GM23338 (cell line): Measurements from ENCODE around the gene RPTOR. TPM values are rescaled to one million over a fixed set of nuclear protein-coding genes. Genes with fewer than 3 reads are reported as not detected.
A peak's percentile ranks its signal among the peaks of the same experiment; 100 is the strongest.

ENCODE experiments used
- ATAC-seq: fragments of 200-7000 bp; cut with Tn5 transposase; 3 replicates; pipeline ENCODE4 v1.9.1; 2020
- DNase-seq: peaks from one replicate; pipeline ENCODE4 v3.0.0-alpha.2; 2015; ENCODE audit warnings: low spot score
- H2AFZ ChIP-seq: fragments of 200-600 bp; sonication (generic); 2 replicates; pipeline ENCODE4 v1.8.0; 2016; ENCODE audit warnings: antibody characterized with exemption, mild to moderate bottlenecking, moderate library complexity
- H3F3A ChIP-seq: fragments of 200-600 bp; sonication (generic); replicated peaks from 2 replicates; pipeline ENCODE4 v1.8.0; 2017; ENCODE audit warnings: antibody characterized with exemption, mixed run types, low read depth
- H3K27ac ChIP-seq: fragments of 200-600 bp; sonication (generic); 2 replicates; pipeline ENCODE4 v1.6.1; 2016; ENCODE audit warnings: low read depth
- H3K27me3 ChIP-seq: fragments of 200-600 bp; sonication (generic); 2 replicates; pipeline ENCODE4 v1.8.0; 2016; ENCODE audit warnings: mild to moderate bottlenecking, mixed run types, moderate library complexity; ENCODE audit not compliant: insufficient read depth
- H3K36me3 ChIP-seq: fragments of 200-600 bp; sonication (generic); 2 replicates; pipeline ENCODE4 v1.8.0; 2016; ENCODE audit warnings: mild to moderate bottlenecking; ENCODE audit not compliant: insufficient read depth
- H3K4me1 ChIP-seq: fragments of 200-600 bp; sonication (generic); 2 replicates; pipeline ENCODE4 v1.8.0; 2016; ENCODE audit warnings: mild to moderate bottlenecking, moderate library complexity; ENCODE audit not compliant: insufficient read depth
- H3K4me2 ChIP-seq: fragments of 200-600 bp; sonication (generic); 2 replicates; pipeline ENCODE4 v1.7.1; 2017; ENCODE audit warnings: mixed run types
- H3K4me3 ChIP-seq: fragments of 200-600 bp; sonication (generic); 2 replicates; pipeline ENCODE4 v1.6.1; 2016; ENCODE audit warnings: mixed run types
- H3K79me2 ChIP-seq: fragments of 200-600 bp; sonication (generic); replicated peaks from 2 replicates; pipeline ENCODE4 v1.8.0; 2017; ENCODE audit warnings: mild to moderate bottlenecking; ENCODE audit not compliant: insufficient read depth
- H3K9me2 ChIP-seq: fragments of 200-600 bp; sonication (generic); 2 replicates; pipeline ENCODE4 v1.8.0; 2017; ENCODE audit not compliant: insufficient read depth
- H4K20me1 ChIP-seq: fragments of 200-600 bp; sonication (generic); replicated peaks from 2 replicates; pipeline ENCODE4 v1.8.0; 2017; ENCODE audit warnings: mild to moderate bottlenecking; ENCODE audit not compliant: insufficient read depth
- H3K27ac Mint-ChIP-seq: 2 replicates; pipeline ENCODE4 v1.8.0; 2020; ENCODE audit warnings: inconsistent platforms, mild to moderate bottlenecking, moderate library complexity, mixed read lengths
- H3K27me3 Mint-ChIP-seq: 3 replicates; pipeline ENCODE4 v1.8.0; 2022; ENCODE audit warnings: low read depth, mild to moderate bottlenecking, moderate library complexity, mixed read lengths, inconsistent platforms; ENCODE audit not compliant: insufficient read depth, poor library complexity
- H3K36me3 Mint-ChIP-seq: 3 replicates; pipeline ENCODE4 v1.8.0; 2021; ENCODE audit warnings: low read depth, mild to moderate bottlenecking, inconsistent platforms, moderate library complexity, mixed read lengths
- H3K4me1 Mint-ChIP-seq: 3 replicates; pipeline ENCODE4 v1.8.0; 2020; ENCODE audit warnings: mild to moderate bottlenecking, inconsistent platforms, mixed read lengths
- H3K4me3 Mint-ChIP-seq: 3 replicates; pipeline ENCODE4 v1.8.0; 2021; ENCODE audit warnings: moderate library complexity, mild to moderate bottlenecking, inconsistent platforms, mixed read lengths
- H3K9me3 Mint-ChIP-seq: 3 replicates; pipeline ENCODE4 v1.8.0; 2020; ENCODE audit warnings: moderate library complexity, mild to moderate bottlenecking, inconsistent platforms, mixed read lengths
- CREB1 ChIP-seq: fragments of 250-450 bp; sonication (Bioruptor Pico); IDR thresholded peaks from 2 replicates; pipeline ENCODE4 v1.5.0; 2020; ENCODE audit warnings: low read depth, mild to moderate bottlenecking, moderate library complexity
- CTCF ChIP-seq, 2 experiments: fragments of 200-600 bp in 1 of 2; sonication (generic) in 1 of 2; conservative IDR thresholded peaks; 2 replicates each; pipeline versions ENCODE4 v1.5.1 to v1.6.1; 2016 to 2017; ENCODE audit warnings: antibody characterized with exemption in 2 of 2, low read depth in 2 of 2, mild to moderate bottlenecking in 2 of 2, moderate library complexity in 1 of 2
- EZH2phosphoT487 ChIP-seq: fragments of 200-600 bp; sonication (generic); IDR thresholded peaks from one replicate; pipeline ENCODE4 v1.8.1; 2018; ENCODE audit warnings: antibody characterized with exemption; ENCODE audit not compliant: unreplicated experiment
- JUNB ChIP-seq: IDR thresholded peaks from one replicate; pipeline ENCODE4 v1.6.1; 2016; ENCODE audit warnings: antibody characterized with exemption; ENCODE audit not compliant: unreplicated experiment
- NANOG ChIP-seq: IDR thresholded peaks from 2 replicates; pipeline ENCODE4 v1.6.1; 2016; ENCODE audit warnings: antibody characterized with exemption, borderline replicate concordance
- REST ChIP-seq: IDR thresholded peaks from one replicate; pipeline ENCODE4 v1.6.1; 2018; ENCODE audit warnings: antibody characterized with exemption; ENCODE audit not compliant: unreplicated experiment
- ZNF114 ChIP-seq: fragments of 250-450 bp; sonication (Bioruptor Pico); IDR thresholded peaks from 2 replicates; pipeline ENCODE4 v1.5.0; 2020; ENCODE audit warnings: mild to moderate bottlenecking, moderate library complexity
- ZNF331 ChIP-seq: fragments of 250-450 bp; sonication (Bioruptor Pico); IDR thresholded peaks from 2 replicates; pipeline ENCODE4 v1.5.0; 2020; ENCODE audit warnings: low read depth, mild to moderate bottlenecking, moderate library complexity
- polyA plus RNA-seq: library from polyadenylated mRNA; unstranded; fragments of >200 nt; fragmentation: Nextera tagmentation; extraction: Ambion mirVana; gene quantifications from 2 replicates; pipeline ENCODE4 v1.2.1, GENCODE V29; 2016
- total RNA-seq: library from RNA; depleted of rRNA; stranded (reverse); fragments of >200 nt; shearing (Covaris generic); gene quantifications from 2 replicates; pipeline ENCODE4 v1.2.3, GENCODE V29; 2014

RPTOR gene
- total and polyA plus RNA-seq, 2 experiments from 2014 or later, result 9.5 to 38.0 TPM

- H3K36me3 ChIP-seq, result no peaks in the 10 kb centered on the region
- H3K27me3 ChIP-seq, result no peaks in the 10 kb centered on the region
- H3K79me2 ChIP-seq, result no peaks in the 10 kb centered on the region
- no peak for DNase-seq
- Mint-ChIP-seq H3K4me3 (no peak overlapping the region), H3K27ac (no peak overlapping the region), H3K36me3 (peaks cover 12% of the 10 kb centered on the region; the same call in 2 of the 3 replicates), H3K4me1 (peaks cover 39% of the 10 kb centered on the region), H3K9me3 (no peaks in the 10 kb centered on the region), H3K27me3 (peaks cover 17% of the 10 kb centered on the region)
- H3F3A ChIP-seq, result no peaks in the 10 kb centered on the region
- H3K9me2 ChIP-seq, result no peaks in the 10 kb centered on the region
- H3K4me2 ChIP-seq, result no peak overlapping the region
- H2AFZ ChIP-seq, result no peak overlapping the region
- H3K27ac ChIP-seq, result no peak overlapping the region
- TF ChIP-seq REST (no peak), JUNB (no peak), NANOG (no peak), EZH2phosphoT487 (no peak), CTCF (conservative IDR thresholded peaks at IDR 0.05; ENCODE audit: low read depth in 2 of 2) (no peak), CREB1 (CRISPR knock-in tag) (no peak), ZNF331 (CRISPR knock-in tag) (no peak)
- peaks cover 8% of the 10 kb centered on the region for H3K4me1 ChIP-seq
- no peak overlapping the region for H3K4me3 ChIP-seq
- ATAC-seq, result no peak
- no peaks in the 10 kb centered on the region for H4K20me1 ChIP-seq
Observed at GRCh38 chr17:80861418-80861815, 316.8 kb downstream of the RPTOR start.

DNA sequence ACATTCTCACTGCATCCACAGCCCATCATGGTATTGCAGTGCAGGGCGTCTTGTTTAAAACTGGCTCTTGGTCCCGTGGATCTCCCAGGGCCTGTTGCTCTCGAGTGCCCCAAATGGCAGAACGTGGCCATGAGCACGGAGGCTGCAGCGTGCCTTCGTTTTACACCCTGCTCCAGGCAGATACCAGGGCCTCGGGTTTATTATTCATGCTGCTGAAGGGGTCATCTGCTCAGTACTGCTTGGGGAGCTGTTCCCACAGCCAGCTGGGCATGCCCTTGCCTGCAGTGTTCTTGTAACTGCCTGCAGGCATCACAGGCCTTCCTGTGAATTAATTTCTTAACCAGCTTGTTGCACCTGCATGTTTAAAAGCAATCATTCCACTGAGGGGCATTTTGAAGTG, 317.3 kb downstream of the RPTOR start:
- no peak overlapping the region for H3K27ac Mint-ChIP-seq
- no peak overlapping the region for H2AFZ ChIP-seq

More for the DNA sequence above, 317.3 kb downstream of the RPTOR start:
- peaks cover 8% of the 10 kb centered on the region for H3K4me1 ChIP-seq
- H3K27me3 ChIP-seq, result no peaks in the 10 kb centered on the region
- no peaks in the 10 kb centered on the region for H3K79me2 ChIP-seq
- H3K36me3 ChIP-seq, result no peaks in the 10 kb centered on the region
- no peaks in the 10 kb centered on the region for H3K9me3 Mint-ChIP-seq
- H3K4me3 Mint-ChIP-seq, result no peak overlapping the region
- H3F3A ChIP-seq, result no peaks in the 10 kb centered on the region
- H3K9me2 ChIP-seq, result no peaks in the 10 kb centered on the region
- H3K27ac ChIP-seq, result no peak overlapping the region
- no peak overlapping the region for H3K4me2 ChIP-seq
- TF ChIP-seq ZNF114 (CRISPR knock-in tag), result no peak
- TF ChIP-seq CTCF (conservative IDR thresholded peaks at IDR 0.05; ENCODE audit: low read depth in 2 of 2), result peak in 1 of 2 experiments; percentile 43; a peak in 2 of 4 replicates
- DNase-seq, result peak; percentile 31
- peak; percentile 17 for ATAC-seq
- H3K27me3 Mint-ChIP-seq, result peaks cover 17% of the 10 kb centered on the region
- H3K36me3 Mint-ChIP-seq, result peaks cover 12% of the 10 kb centered on the region; the same call in 2 of the 3 replicates
- H3K4me1 Mint-ChIP-seq, result peaks cover 39% of the 10 kb centered on the region
- H4K20me1 ChIP-seq, result no peaks in the 10 kb centered on the region
- no peak overlapping the region for H3K4me3 ChIP-seq
